NCI-H524 (cell line): ENCODE measurements around the gene AREG.

Source experiments
- DNase-seq, 2 experiments: peaks; one replicate each; lab custom pipeline; 2025; lab: John Stamatoyannopoulos, UW

Gene AREG

DNA sequence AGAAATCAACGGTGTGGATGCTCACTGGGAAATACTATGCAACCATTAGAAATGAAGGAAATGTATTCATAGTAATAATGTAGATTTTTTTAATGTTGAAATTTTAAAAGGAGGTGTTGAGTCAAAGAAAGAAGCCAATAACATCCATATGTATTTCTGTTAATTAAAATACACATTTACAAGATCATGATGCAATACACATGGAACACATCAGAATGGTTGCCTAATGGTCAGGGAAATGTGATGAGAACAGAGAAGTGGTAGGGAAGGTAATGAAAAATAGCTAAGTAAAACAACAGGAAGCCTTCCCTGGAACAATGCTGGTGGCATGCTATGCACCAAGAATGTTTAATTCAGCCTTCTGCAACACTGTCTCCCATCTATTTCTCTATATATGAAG is 18.2 kb downstream of the AREG start:
- DNase-seq: no peak

DNA sequence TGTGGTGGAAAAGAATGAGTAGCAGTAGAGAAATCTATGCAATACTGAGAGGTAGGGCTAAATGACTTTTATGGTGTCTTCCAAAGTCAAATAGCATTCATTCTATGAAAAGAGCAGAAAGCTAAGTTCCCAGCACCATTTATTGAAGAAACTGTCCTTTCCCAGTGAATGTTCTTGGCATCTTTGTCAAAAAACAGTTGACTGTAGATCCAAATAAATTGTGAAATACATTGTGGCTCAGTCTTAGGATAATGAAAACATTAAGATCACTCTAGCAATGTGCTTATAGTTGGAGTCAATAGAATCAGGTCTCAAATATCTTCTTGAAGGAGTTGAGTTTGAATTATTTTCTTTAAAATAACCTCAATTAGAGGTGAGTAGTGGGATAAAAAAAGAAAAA is 19.4 kb downstream of the AREG start:
- no peak for DNase-seq

DNA sequence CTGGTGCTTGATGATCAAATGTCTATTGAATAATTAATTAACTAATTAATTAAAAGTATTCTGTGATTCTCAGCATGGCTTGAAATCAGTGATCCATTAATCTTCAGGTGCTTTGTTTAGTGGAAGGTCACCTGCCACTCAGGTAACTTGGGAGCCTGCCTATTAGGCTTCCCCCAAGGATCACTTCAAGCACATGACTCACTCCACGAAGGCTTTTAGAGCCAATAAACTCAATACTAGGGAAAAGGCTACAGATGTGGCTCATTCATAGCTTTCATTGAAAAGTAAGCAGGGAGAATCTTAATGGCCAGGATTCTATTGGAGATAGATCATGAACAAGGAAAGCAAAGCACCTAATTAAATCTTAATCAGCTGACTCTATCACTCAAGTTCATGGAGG is 21.3 kb downstream of the AREG start:
- DNase-seq: no peak

DNA sequence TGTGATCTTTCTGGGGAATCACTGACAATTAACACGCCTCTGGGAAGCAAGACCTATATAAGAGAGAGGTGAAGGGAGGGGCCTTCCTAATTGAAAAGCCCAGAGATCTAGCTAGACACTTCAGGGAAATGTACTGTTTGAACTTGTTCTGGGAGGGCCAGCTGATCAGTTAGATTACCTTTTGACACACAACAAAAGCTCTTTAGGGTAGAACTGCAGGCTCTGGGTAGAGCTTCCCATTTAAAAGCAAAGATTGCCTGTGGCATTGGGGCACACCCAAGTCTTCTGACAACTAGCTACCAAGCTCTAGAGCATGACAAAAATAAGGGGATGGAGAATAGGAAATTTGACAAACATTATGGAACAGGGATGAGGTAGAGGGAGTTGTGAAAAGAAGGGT is 26.3 kb downstream of the AREG start:
- DNase-seq: no peak

DNA sequence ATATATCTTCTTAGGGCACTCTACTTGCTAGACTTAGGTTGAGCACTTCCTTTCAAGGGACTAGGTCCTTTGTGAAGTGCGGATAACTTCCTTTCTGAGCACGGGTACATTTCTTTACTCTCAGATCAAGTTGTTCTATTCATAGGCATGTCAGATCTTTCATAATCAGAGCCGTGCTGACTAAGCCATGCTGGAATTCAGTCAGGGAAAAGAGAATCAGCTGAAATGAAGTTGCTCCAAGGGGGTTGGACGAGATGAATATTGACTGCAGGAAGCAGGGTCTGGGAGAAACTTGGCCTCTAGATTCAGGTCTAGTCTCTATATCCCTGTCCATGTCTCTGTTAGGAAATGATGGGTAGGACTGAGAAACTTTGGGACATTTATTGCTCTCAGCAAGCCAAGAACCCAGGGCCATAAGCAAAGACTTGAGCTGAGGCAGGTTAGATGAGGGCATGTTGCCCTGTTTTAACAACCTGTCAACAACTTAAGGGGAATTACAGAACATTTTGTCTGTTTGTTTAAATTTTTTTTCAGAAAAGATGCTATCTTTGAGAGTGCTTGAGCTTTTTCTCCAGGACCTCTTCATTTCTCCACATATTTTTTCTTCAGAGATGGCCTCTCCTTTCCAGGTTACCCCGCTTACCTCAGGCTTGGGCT is 28.3 kb downstream of the AREG start:
- no peak for DNase-seq

DNA sequence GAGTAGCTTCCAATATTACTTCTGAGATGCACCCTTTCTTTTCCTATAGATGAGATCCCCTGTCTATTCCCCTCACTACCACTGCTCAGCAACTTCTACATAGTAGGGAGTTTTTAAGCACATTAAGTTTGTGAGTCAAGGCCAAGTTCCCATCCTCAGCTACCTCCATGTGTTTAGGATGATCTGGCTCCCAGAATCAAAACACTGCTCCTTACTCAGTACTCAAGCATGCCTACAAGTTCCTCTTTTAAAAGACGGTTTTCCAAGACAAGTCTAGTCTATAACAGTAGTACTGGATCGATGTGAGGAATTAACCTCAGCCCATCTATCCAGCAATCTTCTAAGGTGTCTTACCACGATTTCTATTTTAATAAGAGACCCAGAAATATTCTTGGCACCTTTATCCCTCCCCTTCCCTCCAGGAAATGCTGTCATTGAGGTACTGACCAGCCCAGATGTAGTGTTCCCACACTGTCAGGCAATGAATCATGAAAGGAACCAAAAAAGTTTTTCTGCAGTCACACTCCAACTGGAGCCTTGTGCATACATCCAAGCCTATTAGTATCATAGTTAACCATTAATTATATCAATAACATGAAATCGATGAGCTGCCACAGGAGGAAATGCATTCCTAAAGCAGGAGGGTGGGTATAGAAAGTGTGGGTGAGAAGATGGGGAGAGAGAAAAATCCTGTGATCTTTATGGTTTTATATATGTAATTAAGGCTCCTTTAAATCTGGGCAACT is 29.6 kb downstream of the AREG start:
- DNase-seq: no peak

DNA sequence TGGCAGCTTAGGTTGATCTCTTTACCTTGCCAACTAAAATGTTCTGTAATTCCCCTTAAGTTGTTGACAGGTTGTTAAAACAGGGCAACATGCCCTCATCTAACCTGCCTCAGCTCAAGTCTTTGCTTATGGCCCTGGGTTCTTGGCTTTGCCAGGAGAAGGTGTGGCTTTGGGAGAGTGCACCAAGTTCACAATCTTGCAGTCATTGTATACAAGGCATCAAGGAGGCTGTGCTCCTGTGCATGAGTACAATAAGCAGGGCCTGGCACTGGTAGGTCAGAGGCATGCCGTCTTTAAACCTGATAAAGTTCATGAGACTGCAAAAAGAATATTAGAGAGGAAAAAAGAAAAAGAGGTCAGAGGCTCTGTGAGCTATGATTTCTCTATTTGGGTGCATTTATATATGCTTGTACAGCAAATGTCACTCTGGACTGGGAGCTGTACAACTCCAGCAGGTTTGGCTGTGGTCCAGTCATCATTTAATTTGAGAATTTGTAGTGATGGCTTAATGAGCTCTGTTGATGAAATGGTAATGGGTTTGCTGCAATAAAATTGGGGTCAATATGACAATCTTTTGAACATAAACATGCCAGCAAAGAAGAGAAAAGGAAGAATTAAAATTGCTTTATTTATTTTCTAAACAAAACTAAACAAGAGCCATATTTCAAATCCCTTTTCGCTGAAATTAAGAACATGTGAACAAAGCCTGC is 30.3 kb downstream of the AREG start:
- DNase-seq: no peak

DNA sequence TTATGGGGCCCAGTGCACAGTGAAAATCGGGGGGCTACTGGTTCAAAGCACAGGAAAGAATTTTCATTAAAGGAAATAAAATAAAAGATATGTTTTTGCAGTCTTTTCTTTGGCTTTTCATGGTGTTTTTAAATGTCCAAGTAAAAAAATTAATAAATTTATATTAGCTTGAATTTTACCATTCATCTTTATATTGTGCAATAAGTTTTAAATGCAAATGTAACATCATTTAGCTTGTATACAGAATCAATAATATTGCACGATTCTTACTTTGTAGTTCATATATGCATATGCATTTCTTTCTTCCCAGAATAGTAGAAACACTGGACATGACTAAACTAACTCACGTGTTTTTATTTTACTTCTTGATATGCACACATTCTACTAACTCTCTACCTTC is 31.0 kb downstream of the AREG start:
- DNase-seq: no peak

DNA sequence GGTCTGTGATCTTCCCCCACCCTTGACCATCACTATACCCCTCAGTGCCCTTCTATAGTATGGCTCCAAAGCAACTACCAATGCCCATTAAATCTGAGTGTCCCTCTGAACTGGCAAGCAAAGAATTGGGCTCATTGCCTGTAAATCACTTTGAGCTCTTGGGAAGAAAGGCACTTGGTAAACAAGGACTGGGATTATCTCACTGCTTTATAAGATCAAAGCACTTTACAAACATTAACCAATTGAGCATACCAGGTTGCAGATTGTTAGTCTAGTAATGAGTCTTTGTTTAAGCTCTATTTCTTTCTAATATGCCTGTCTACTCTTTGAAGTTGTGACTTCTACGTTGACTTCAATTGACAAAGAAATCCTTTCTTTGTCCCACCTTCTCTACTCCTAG is 34.1 kb downstream of the AREG start:
- no peak for DNase-seq

DNA sequence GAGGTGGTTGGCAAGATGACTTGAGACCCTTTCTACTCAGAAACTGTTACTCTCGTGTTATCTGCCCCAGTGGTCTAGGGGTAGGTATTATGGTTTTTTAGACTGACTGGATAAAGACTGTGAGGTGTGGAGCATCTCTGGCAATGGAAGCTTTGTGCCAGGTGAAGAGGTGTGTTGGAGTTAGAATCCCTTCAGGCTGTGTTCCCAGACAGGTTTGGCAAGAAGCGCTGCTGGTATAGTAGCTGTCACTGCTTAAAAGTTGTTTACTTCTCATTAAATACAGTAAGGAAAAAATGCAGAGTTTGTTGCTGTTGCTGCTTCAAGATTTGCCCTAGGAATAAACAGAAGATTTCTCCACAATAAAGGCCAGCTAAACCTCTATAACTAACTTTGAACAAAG is 35.3 kb downstream of the AREG start:
- DNase-seq: no peak

DNA sequence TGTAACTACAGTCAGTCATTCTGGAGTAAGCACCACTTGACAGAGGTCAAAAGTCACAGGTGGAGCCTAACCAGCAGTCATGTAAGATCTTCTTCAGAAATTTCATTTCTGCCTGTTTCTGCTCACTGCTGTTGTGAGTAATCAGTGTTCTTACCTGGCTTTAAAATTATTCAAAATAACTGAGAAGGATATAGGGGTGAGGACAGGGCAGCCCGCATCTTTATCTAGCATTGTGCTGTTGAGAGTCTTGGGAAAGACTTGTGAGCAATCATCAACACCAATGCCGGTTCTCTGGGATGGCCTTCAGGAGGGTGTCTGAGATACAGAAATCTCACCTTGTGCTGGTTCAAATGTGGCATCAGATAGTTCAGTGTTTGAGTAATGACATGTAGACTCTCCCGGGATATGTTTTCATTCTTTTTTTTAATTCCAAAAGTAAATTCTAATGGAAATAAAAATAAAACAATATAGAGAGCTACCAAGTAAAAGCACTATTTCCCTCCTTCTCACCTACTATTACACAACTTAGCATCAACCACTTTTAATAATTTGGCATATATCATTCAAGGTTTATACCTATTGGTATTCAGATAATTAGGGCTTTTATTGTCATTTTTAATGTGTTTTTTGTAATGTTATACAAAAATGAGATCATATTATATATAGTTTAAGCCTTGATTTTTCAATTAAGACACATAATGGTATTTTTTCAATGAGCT is 37.1 kb downstream of the AREG start:
- no peak for DNase-seq

DNA sequence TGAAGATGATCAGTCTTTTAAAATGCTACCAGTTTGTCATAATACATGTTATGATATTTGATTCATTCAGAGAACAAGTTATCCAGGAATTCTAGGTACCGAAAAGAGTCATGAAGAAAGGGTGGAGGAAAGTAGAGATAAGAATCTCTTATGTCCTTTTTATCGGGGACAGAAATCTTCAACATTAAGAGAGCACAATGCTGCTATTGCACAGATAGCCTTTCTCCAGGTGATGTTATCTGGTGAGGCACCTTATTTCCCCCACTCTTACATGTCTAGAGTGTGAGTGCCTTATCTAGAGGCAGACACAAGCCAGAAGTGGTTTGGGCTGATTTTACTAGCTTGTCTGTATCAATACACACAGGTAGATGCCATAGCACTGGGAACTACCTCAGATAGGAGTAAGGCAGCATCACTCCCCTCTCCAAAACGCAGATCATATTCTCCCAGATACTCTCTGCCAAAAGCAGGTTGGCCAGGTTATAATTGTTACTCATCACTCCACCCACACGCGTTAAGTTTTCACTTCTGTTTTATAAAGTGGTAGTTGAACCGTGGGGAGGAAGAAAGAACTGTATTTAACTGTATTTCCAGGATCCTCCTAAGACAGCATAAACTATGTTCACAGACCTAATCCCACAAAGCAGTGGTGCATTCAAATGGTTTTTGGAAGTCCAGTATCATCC is 38.4 kb downstream of the AREG start:
- DNase-seq: no peak

DNA sequence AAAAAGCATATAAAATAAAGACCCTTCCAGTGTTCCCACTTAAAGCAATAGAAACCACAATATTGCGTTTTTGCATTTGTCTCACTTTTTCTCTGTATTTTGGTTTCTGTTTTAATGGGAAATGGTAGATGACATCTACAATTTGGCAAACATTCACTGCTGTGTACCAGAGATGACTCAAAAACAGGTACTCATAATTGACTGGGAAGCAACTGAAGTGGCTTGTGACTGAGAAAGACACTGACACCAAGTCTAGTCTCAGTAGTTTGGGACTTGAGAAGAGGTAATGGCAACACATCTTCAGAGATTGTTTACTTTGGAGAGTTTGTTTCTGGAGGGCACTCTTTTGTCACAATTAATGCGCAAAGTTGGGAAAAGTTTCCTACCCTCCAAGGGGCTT is 42.0 kb downstream of the AREG start:
- DNase-seq: no peak

DNA sequence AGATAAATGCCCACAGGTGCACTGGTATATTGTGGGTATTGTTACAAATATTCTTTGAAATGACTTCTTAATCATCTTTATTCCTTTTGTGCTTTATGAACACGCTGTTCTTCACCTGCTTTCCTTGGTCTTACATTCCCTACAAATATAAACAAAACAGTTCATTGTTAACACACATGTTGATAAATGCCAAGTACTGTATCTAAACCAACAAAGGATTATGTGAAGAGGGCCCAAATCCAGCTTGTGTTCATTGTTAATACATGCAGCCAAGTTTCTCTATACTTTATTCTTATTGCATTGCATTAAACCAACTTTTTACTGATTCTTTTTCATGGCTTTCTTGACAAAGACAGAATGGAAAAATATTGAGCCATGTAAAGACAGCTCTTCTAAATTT is 42.8 kb downstream of the AREG start:
- DNase-seq: no peak

DNA sequence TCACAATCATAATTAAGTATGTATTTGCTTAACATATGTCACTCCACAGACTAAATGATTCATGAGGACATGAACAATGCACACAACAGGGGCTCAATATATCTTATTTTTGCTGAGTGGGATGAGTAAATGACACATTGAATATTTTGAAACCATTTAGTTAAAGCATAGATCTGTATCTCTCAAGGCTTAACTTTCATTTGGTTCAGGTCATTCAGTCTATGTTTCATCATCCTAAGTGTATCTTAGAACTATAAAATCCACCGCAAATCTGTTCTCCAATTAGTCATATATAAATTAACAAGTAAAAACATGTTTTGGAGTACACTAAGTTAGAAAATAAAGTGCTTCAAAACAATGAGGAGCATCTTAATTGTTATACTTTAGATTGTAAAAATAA is 45.8 kb downstream of the AREG start:
- no peak for DNase-seq

DNA sequence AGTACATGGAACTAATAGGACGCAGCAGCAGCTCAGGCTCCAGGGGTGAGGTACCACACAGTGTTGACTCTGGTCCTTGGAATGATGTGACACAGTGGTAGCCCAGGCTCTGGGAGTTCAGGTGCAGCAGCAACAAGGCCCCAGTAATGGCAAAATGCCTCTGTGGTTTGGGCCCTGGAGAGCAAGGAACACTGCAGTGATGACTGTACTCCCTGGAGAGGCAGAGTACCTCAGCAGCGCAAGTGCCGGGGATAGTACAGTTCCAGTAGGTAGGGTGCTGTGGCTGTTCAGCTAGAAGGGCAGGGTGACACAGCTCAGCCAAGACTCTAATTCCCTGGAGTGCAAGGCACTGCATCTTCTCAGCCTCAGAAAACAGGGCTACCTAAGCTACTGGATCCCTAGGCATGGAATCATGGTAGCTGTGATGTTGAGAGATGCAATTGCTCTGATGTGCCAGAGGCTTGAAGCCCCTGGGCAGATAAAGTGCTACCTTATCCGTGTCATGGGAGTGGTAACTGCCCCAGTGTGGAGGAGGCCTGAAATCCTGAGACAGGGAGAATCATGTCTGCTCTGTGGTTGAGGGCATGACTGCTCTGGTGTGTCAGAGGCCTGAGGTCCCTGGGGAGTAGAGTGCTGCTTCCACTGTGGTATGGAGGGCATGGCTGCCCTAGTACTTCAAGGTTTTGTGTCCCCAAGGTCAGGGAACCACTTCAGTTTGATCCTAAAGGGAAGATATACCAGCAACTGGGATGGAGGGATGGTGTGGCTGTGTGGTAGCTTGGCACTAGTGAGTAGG is 55.2 kb downstream of the AREG start:
- no peak for DNase-seq

DNA sequence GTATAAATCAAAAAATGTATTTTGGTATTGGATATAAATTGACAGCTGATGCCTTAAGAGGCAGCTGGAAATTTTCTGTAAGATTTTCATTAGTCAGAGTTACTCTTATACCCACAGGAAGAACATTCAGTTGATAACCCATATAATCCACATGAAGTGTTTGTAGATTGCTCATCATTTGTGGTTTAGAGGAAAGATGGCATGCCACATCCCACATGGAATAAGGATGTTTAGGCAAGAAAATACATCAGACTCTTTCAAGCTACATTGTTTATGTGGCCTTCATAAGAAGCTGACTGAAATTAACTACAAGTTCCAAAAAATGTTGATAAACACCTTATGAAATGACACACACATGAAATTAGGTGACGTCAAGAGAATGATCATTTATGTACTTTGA is 56.6 kb downstream of the AREG start:
- no peak for DNase-seq

DNA sequence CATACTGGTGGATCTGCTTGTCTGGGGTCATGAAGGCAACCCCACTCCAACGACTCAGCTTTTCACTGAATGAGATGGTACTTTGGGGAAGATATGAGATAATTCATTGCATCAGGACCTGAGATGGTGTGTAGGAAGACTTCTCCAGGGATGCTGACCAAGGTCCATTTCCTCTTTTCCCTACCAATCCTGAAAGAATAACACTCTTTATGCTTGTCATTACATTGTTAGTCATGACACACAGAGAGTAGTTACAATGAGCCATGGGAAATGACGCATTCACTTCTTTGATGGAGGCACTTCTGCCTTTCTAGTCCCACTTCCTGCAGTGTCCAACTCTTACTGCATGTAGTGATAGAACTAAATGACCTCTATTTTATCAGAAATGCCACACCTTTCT is 58.6 kb downstream of the AREG start:
- no peak for DNase-seq

DNA sequence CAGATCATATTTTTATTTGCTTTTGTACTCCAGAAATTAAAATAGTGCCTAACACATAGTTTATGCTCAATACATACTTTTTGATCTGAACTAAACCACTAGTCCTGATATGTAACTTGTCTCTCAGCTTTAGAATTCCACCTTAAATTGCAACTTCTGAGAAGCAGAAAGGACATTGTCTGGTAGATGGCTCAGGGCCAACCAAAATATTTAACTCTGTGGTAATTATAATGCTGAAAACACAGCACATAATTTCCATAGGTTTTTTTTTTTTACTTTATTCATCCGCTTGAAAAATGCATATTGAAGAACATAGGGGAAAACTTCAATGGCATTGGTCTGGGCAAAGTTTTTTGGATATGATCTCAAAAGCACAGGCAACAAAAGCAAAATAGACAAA is 59.3 kb downstream of the AREG start:
- no peak for DNase-seq
